Muscle of leg (tissue), 16 donors: ENCODE data around the gene EPHB6. TPM values are rescaled to one million over a fixed set of nuclear protein-coding genes. Genes with fewer than 3 reads are reported as not detected.

Source experiments
- DNase-seq: peaks from one replicate; pipeline ENCODE4 v3.0.0; 2013
- H3K27ac ChIP-seq: one replicate; pipeline ENCODE4 v1.5.1; 2013; ENCODE audit warnings: mild to moderate bottlenecking, low read length, control low read depth
- H3K27me3 ChIP-seq: one replicate; pipeline ENCODE4 v1.6.1; 2013; ENCODE audit warnings: low read length; ENCODE audit not compliant: control insufficient read depth, insufficient read depth
- H3K36me3 ChIP-seq: one replicate; pipeline ENCODE4 v1.6.1; 2013; ENCODE audit warnings: low read length; ENCODE audit not compliant: control insufficient read depth, insufficient read depth
- H3K4me1 ChIP-seq: one replicate; pipeline ENCODE4 v1.6.1; 2013; ENCODE audit warnings: low read length; ENCODE audit not compliant: control insufficient read depth, insufficient read depth
- H3K4me3 ChIP-seq: one replicate; pipeline ENCODE4 v1.5.1; 2013; ENCODE audit warnings: low read length, control low read depth
- H3K9me3 ChIP-seq: replicated peaks from 2 replicates; pipeline ENCODE4 v1.6.1; 2013; ENCODE audit warnings: low read depth, low read length; ENCODE audit not compliant: control insufficient read depth
- WGBS: methylation state at CpG from one replicate; pipeline ENCODE4 v1.1.5; 2013; ENCODE audit warnings: missing lambda C conversion rate; ENCODE audit not compliant: insufficient coverage; 5-methylcytosine and 5-hydroxymethylcytosine counted together
- long read RNA-seq, 11 donors: transcript quantifications; one replicate each; lab custom pipeline, GENCODE V29; 2026
- polyA plus RNA-seq, 8 donors: library from polyadenylated mRNA; unstranded; fragments of 120-200 nt; gene quantifications; one replicate each; pipeline versions ENCODE4 v1.2.1 to v1.2.3, GENCODE V29; 2013; ENCODE audit warnings: inconsistent platforms in 1 of 8, low replicate concordance in 1 of 8; ENCODE audit not compliant: insufficient read length in 8 of 8, insufficient read depth in 1 of 8
- total RNA-seq: library from RNA; stranded (reverse); fragments of 120-200 nt; gene quantifications from one replicate; pipeline ENCODE4 v1.2.4, GENCODE V29; 2013

Gene EPHB6, protein sequence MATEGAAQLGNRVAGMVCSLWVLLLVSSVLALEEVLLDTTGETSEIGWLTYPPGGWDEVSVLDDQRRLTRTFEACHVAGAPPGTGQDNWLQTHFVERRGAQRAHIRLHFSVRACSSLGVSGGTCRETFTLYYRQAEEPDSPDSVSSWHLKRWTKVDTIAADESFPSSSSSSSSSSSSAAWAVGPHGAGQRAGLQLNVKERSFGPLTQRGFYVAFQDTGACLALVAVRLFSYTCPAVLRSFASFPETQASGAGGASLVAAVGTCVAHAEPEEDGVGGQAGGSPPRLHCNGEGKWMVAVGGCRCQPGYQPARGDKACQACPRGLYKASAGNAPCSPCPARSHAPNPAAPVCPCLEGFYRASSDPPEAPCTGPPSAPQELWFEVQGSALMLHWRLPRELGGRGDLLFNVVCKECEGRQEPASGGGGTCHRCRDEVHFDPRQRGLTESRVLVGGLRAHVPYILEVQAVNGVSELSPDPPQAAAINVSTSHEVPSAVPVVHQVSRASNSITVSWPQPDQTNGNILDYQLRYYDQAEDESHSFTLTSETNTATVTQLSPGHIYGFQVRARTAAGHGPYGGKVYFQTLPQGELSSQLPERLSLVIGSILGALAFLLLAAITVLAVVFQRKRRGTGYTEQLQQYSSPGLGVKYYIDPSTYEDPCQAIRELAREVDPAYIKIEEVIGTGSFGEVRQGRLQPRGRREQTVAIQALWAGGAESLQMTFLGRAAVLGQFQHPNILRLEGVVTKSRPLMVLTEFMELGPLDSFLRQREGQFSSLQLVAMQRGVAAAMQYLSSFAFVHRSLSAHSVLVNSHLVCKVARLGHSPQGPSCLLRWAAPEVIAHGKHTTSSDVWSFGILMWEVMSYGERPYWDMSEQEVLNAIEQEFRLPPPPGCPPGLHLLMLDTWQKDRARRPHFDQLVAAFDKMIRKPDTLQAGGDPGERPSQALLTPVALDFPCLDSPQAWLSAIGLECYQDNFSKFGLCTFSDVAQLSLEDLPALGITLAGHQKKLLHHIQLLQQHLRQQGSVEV
- total RNA-seq, result 2.8 TPM
- polyA plus RNA-seq, result 10 to 100 TPM in 1 of 8 donors, 1 to 10 TPM in 7; 4.2 to 13.4 (median 6.2) TPM
- long read RNA-seq, donor 1, result 0 reads
- long read RNA-seq, donor 2, result 0 reads
- long read RNA-seq, donor 3, result 0 reads
- long read RNA-seq, donor 4, result 0 reads
- long read RNA-seq, donor 5, result 0 reads
- long read RNA-seq, donor 6, result 0 reads
- long read RNA-seq, donor 7, result 0 reads
- long read RNA-seq, donor 8, result 0 reads
- long read RNA-seq, donor 9, result 0 reads
- long read RNA-seq, donor 10, result 0 reads
- long read RNA-seq, donor 11, result 0 reads

DNA sequence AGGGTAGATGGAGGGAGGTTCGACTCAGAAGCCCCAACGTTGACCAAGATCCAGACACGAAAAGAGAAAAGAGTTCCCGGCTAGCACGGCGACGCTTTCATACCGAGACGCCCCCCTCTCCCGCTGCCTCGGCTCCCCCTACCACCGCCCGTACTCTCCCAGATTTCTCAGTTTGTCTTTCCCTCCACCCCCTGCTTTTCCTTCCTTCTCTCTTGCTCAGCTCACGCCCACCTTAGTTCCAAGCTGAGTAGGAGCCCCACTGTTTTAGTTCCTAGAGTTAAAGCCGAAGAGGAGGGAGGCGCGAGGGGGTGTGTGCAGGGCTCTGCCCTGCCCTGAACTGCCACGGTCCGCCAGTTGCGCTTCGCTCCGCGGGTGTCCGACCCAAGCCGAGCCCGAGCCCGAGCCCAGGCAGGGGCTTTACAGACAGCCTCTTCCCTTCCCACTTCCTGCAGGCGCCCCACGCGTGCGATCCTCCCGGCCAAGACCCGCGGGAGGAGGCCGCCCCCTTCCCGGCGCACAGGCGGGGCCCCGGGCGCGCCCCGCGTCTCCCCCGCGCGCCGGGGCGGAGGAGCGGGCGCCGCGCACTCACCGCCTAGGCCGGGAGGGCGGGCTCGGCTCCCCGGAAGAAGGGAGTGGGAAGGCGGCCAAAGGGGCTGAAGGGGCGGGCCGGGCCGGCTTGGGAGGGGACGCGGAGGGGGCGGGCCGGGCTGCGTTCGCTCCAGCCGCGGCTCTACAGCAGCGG lies at the start of gene EPHB6:
Gene EPHB6, plus strand, starts transcription at position 705 of the 742 bp plus-strand sequence. CDS start 8,152 bp downstream, outside the sequence.
- under 1% methylated on average over 61 of the region's 70 CpGs for WGBS
- peaks cover 14% of the 10 kb centered on the region for H3K27me3 ChIP-seq
- H3K4me1 ChIP-seq, result peaks cover 15% of the 10 kb centered on the region
- peak within 1 kb of the TSS; percentile 82 for H3K27ac ChIP-seq
- H3K36me3 ChIP-seq, result no peaks in the 10 kb centered on the region
- peak within 1 kb of the TSS; percentile 86 for H3K4me3 ChIP-seq
- H3K9me3 ChIP-seq, result no peaks in the 10 kb centered on the region
- peak; percentile 92 for DNase-seq

DNA sequence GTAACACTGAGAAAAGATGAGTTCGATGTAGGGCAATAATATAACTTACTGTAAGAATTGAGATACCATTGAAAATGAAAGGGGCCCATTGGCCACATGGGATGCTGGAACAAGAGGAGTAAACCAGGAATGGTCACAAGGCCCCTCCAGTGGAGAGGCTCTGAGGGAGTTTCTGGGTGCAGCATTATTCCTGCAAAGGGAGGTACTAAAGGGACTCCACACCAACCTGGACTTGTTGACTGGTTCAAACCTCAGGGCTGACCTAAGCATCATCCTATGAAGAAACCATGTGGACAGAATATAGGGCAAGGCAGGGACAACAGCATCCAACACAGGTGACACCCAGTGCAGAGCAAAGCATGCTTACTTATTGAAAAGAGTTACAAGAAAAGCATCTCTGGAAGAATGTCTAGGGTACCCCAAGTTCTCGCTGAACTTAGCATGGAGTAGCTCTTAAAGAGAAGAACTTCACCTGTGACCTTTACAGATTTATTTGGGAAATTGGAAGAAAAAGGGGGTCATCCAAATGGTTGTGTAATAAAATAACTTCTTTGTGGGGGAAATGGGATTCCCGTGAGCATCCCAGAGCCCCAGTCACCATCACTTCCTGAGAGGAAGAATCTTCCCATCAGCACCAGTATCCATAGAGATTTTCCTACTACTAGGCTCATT lies 49.4 kb upstream of the EPHB6 start:
- no peak overlapping the region for H3K4me3 ChIP-seq
- H3K27ac ChIP-seq, result no peak overlapping the region
- 80% methylated on average over 1 of the region's 3 CpGs for WGBS
- no peaks in the 10 kb centered on the region for H3K4me1 ChIP-seq
- H3K27me3 ChIP-seq, result peaks cover 13% of the 10 kb centered on the region
- H3K9me3 ChIP-seq, result no peaks in the 10 kb centered on the region
- H3K36me3 ChIP-seq, result no peaks in the 10 kb centered on the region
- no peak for DNase-seq

DNA sequence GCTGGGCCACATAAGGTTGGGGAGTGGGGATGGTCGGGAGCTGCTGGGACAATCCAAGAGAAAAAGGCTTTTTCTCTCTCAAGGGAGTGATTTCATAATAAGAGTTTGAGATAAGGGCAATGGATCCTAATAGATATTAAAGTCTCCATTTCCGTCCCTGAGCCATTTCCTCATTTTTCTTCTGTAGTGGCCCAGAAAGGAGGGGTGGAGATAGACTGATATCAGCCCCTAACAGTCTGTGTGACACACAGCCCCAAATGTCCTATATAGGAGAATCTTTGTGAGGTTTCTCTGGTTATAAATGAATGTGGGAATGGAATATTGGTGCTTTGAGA lies 48.9 kb upstream of the EPHB6 start:
- no peak overlapping the region for H3K4me3 ChIP-seq
- peaks cover 9% of the 10 kb centered on the region for H3K27me3 ChIP-seq
- no CpG with 5 or more reads among the region's 2 CpGs for WGBS
- H3K4me1 ChIP-seq, result no peaks in the 10 kb centered on the region
- H3K27ac ChIP-seq, result no peak overlapping the region
- no peaks in the 10 kb centered on the region for H3K9me3 ChIP-seq
- H3K36me3 ChIP-seq, result no peaks in the 10 kb centered on the region
- DNase-seq, result no peak

DNA sequence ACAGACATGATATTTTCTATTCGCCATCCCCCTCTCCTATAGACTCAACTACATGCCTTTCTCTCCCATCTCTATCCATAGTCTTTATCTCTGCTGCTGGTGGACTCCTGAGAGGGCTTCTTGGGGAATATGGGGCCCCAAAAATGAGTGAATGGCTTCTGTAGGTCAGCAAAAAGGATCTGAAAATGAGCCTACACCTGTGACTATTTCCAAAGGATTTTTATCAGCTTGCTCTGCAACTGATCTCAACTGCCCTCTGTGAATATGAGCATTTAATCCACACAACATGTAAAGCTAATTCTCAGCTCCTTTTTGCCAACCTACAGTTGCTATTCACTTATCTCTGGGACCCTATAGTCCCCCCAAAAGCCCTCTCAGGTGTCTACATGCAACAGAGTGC lies 47.9 kb upstream of the EPHB6 start:
- no CpG with 5 or more reads among the region's 1 CpG for WGBS
- Histone ChIP-seq H3K27me3 (peaks cover 5% of the 10 kb centered on the region), H3K36me3 (no peaks in the 10 kb centered on the region), H3K9me3 (no peaks in the 10 kb centered on the region), H3K4me1 (no peaks in the 10 kb centered on the region), H3K4me3 (no peak overlapping the region), H3K27ac (no peak overlapping the region)
- DNase-seq, result no peak

DNA sequence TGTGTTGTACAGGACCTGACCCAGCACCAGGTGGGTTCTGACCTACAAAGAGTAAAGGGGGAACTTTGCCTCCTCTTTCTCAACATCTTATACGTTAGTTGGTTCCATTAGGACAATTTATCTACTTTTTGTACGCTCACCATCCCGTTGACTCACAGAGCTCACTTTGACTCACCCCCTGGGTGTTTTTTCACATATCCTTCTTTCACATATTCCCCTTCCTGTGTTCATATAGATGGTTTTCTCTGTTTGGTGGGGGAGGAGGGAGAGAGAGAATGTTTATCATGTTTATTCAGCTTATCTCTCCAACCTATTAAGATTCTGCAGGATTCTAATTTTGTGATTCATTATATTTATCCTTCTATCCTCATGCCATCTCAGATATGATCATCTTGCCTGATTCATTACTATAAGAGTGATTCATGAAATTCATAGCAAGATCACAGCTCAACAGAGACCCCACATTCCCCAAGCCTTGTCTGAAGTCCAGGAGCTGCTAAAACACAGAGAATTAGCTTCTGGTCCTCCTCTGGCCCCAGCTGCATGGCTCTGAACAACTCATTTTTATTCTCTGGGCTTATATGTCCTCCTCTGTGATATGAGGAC lies 46.9 kb upstream of the EPHB6 start:
- Histone ChIP-seq H3K4me1 (no peaks in the 10 kb centered on the region), H3K4me3 (no peak overlapping the region), H3K27ac (peak overlapping the region; percentile 1), H3K9me3 (no peaks in the 10 kb centered on the region), H3K27me3 (peaks cover 5% of the 10 kb centered on the region), H3K36me3 (no peaks in the 10 kb centered on the region)
- WGBS, result 83% methylated on average over 1 of the region's 3 CpGs
- DNase-seq, result no peak

DNA sequence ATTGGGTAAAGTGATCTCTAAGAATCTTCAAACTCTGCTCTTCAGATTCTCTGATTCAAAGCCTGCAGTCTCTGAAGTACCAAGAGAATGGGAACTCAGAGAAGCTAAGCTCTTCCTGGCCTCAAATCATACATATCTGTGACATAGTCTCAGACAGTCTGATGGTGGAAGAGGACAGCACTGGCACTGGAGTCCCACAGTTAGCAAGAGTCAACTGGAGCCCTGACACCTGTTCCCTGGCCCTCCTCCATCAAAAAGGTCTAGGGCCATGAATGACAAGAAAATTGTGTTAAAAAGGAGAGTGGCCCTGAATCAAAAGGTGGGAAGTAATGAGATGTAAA lies 46.4 kb upstream of the EPHB6 start:
- Histone ChIP-seq H3K27ac (peak overlapping the region; percentile 1), H3K36me3 (no peaks in the 10 kb centered on the region), H3K27me3 (peaks cover 5% of the 10 kb centered on the region), H3K9me3 (no peaks in the 10 kb centered on the region), H3K4me1 (no peaks in the 10 kb centered on the region), H3K4me3 (no peak overlapping the region)
- no peak for DNase-seq

DNA sequence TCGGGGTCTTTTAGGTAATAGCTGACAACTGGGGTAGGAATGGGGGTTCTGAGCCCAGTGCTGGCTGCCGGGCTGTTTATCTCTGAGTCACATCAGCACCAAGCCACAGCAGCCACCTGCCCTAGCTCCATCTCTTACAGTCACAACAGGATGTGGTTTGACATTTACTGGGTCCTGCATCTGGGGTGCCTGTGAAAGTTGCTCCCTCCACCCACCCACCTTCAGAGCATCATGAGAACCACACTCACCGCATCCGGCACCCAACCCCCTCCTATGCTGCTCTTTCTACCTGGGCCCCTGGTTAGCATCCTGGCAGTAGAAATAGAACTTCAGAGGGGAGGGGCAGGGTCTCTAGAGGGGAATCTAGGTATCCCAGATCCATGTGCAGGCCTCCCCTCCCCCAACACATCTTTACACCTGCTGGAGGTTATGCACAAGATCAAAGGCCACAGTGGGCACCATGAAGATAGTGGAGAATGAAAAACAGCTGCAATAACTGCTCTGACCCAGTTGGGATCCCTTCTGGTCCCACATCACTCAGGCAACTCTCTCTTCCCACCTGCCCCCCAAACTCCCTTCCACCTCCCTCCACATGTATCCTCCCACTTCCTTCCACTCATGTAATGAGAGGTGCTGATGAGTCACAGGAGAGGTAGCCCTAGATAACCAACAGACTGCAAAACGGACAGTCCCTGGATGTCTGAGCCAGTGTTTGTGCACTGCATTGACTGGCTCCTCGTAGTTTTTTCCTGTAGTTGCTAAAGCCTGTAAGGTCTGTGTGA lies 45.9 kb upstream of the EPHB6 start:
- no peaks in the 10 kb centered on the region for H3K4me1 ChIP-seq
- no peak overlapping the region for H3K27ac ChIP-seq
- H3K9me3 ChIP-seq, result no peaks in the 10 kb centered on the region
- no peaks in the 10 kb centered on the region for H3K36me3 ChIP-seq
- peak; percentile 15 for DNase-seq
- WGBS, result 57% methylated on average over 2 of the region's 6 CpGs
- H3K4me3 ChIP-seq, result no peak overlapping the region
- H3K27me3 ChIP-seq, result peaks cover 5% of the 10 kb centered on the region

DNA sequence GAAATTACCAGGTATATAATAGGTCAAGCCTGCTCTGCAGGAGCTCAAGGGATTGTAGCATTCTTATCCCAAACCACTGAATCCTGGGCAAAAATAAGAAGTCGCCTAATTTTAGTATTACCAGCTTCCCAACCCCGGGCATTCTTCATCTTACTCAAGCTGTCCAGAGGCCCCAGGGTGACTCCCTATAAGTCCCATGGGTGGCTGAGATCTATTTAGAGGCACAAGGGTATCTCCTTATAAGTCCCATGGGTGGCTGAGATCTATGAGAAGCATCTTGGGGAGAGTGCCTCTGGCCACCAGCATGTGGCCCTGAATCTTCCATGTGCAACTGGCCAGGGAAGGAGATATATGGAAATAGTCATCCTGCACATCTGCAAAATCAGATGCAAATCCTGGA lies 45.2 kb upstream of the EPHB6 start:
- H3K27me3 ChIP-seq, result peaks cover 5% of the 10 kb centered on the region
- no peak overlapping the region for H3K4me3 ChIP-seq
- no CpG with 5 or more reads among the region's 2 CpGs for WGBS
- H3K4me1 ChIP-seq, result no peaks in the 10 kb centered on the region
- H3K36me3 ChIP-seq, result no peaks in the 10 kb centered on the region
- H3K27ac ChIP-seq, result no peak overlapping the region
- H3K9me3 ChIP-seq, result no peaks in the 10 kb centered on the region
- no peak for DNase-seq
